Adrenal gland (tissue), 5 donors: Measurements from ENCODE around the gene NEGR1.

Experiments
- POLR2A ChIP-seq, 2 donors: fragments of 450-650 bp; IDR thresholded peaks; one replicate each; pipeline ENCODE4 v1.6.1; 2017; ENCODE audit warnings: antibody characterized with exemption in 2 of 2, mild to moderate bottlenecking in 2 of 2, moderate library complexity in 1 of 2
- TF ChIP-seq, protein P1 (sequence below), 6 experiments: fragments of 450-650 bp in 4 of 6; fragments of 200-600 bp in 2 of 6; sonication (generic) in 1 of 6; IDR thresholded peaks; 1 replicate in 5 of 6; 2 replicates in 1 of 6; pipeline versions ENCODE4 v1.5.1 to v1.8.0; 2016 to 2021; ENCODE audit warnings: antibody characterized with exemption in 6 of 6, mild to moderate bottlenecking in 2 of 6, moderate library complexity in 1 of 6
- donor health status: DM: no; HTN: no; CAD: no.

DNA sequence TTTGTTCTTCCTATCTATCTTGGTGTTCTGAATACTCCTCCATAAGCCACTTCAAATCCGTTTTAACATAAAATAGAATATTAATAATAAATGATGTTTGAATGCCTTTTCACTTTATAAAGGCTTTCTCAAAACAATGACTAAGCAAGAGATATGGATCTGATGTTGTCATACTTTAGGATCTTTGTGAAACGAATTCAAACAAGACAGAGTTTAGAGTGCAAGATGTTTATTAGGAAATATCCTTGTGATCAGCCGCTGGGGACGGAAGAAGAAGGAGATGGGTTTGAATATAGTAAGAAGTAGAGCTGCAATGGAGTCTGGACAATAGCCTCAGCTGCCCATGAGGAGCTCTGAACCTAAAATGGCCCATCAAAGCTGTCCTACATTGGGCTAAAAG is 351.8 kb downstream of the NEGR1 start:
- TF ChIP-seq, protein P1, sequence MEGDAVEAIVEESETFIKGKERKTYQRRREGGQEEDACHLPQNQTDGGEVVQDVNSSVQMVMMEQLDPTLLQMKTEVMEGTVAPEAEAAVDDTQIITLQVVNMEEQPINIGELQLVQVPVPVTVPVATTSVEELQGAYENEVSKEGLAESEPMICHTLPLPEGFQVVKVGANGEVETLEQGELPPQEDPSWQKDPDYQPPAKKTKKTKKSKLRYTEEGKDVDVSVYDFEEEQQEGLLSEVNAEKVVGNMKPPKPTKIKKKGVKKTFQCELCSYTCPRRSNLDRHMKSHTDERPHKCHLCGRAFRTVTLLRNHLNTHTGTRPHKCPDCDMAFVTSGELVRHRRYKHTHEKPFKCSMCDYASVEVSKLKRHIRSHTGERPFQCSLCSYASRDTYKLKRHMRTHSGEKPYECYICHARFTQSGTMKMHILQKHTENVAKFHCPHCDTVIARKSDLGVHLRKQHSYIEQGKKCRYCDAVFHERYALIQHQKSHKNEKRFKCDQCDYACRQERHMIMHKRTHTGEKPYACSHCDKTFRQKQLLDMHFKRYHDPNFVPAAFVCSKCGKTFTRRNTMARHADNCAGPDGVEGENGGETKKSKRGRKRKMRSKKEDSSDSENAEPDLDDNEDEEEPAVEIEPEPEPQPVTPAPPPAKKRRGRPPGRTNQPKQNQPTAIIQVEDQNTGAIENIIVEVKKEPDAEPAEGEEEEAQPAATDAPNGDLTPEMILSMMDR (IDR thresholded peaks at IDR 0.05) = no peak
- no peak for TF ChIP-seq POLR2A (IDR thresholded peaks at IDR 0.05)
